H1 (cell line): ENCODE measurements around the gene KLF13. TPM values are rescaled to one million over a fixed set of nuclear protein-coding genes. Genes with fewer than 3 reads are reported as not detected.

Experiments
- CTCF ChIA-PET: fragments of 300-600 bp; sonication (Branson Sonifier 250); formaldehyde crosslinking; loops from one replicate; lab custom pipeline; 2021; ENCODE audit not compliant: partially characterized antibody; lab: Charles Lee
- POLR2A ChIA-PET: fragments of 300-600 bp; sonication (Branson Sonifier 250); formaldehyde crosslinking; loops from one replicate; lab custom pipeline; 2021; ENCODE audit warnings: inconsistent platforms; ENCODE audit not compliant: partially characterized antibody; lab: Charles Lee
- DNase-seq, 2 experiments: peaks; one replicate each; pipeline versions ENCODE4 v3.0.0 to v3.0.0-alpha.2; 2010 to 2022; ENCODE audit warnings: low spot score in 2 of 2, low read depth in 1 of 2, mixed read lengths in 1 of 2
- FAIRE-seq: peaks from 2 replicates; lab custom pipeline; 2011; peaks lifted over from hg19 to GRCh38; lab: Jason Lieb, UNC
- H2AFZ ChIP-seq: 2 replicates; pipeline ENCODE4 v1.8.1; 2012; ENCODE audit warnings: low read length, inconsistent platforms
- H2AK5ac ChIP-seq: 2 replicates; pipeline ENCODE4 v1.6.1; 2013; ENCODE audit warnings: low read depth, low read length
- H2BK120ac ChIP-seq: replicated peaks from 2 replicates; pipeline ENCODE3; 2013; ENCODE audit warnings: low read depth, low read length, inconsistent platforms
- H2BK12ac ChIP-seq: 2 replicates; pipeline ENCODE4 v1.6.1; 2013; ENCODE audit warnings: low read depth, low read length
- H2BK15ac ChIP-seq: 2 replicates; pipeline ENCODE4 v1.6.1; 2013; ENCODE audit warnings: low read length
- H2BK20ac ChIP-seq: 2 replicates; pipeline ENCODE4 v1.6.1; 2013; ENCODE audit warnings: low read length
- H2BK5ac ChIP-seq: 2 replicates; pipeline ENCODE4 v1.6.1; 2013; ENCODE audit warnings: low read depth, low read length
- H3K14ac ChIP-seq: 2 replicates; pipeline ENCODE4 v1.6.1; 2013; ENCODE audit warnings: inconsistent platforms; ENCODE audit not compliant: insufficient read length
- H3K18ac ChIP-seq: 2 replicates; pipeline ENCODE4 v1.6.1; 2013; ENCODE audit warnings: low read length; ENCODE audit errors: extremely low read depth
- H3K23ac ChIP-seq: 2 replicates; pipeline ENCODE4 v1.6.1; 2013; ENCODE audit warnings: inconsistent platforms; ENCODE audit not compliant: insufficient read length
- H3K23me2 ChIP-seq: 2 replicates; pipeline ENCODE4 v1.6.1; 2013; ENCODE audit warnings: low read depth, low read length
- H3K27ac ChIP-seq: 2 replicates; pipeline ENCODE4 v1.6.1; 2011; ENCODE audit warnings: low read depth, low read length, inconsistent platforms
- H3K27me3 ChIP-seq, 4 experiments: replicated peaks in 1 of 4; 1 replicate in 1 of 4; 2 replicates in 3 of 4; pipeline versions ENCODE4 v1.6.1 to v1.8.1; 2011 to 2013; ENCODE audit warnings: low read length in 3 of 4, mild to moderate bottlenecking in 3 of 4, inconsistent platforms in 2 of 4, mixed read lengths in 2 of 4, moderate library complexity in 1 of 4; ENCODE audit not compliant: control insufficient read depth in 3 of 4, insufficient read depth in 3 of 4; ENCODE audit errors: extremely low read depth in 1 of 4
- H3K36me3 ChIP-seq, 4 experiments: 2 replicates each; pipeline versions ENCODE4 v1.6.1 to v1.8.1; 2011 to 2013; ENCODE audit warnings: mild to moderate bottlenecking in 4 of 4, low read length in 3 of 4, moderate library complexity in 2 of 4, control low read depth in 1 of 4, inconsistent platforms in 1 of 4; ENCODE audit not compliant: insufficient read depth in 4 of 4, control insufficient read depth in 2 of 4
- H3K4ac ChIP-seq: replicated peaks from 2 replicates; pipeline ENCODE3; 2013; ENCODE audit warnings: low read length, low read depth, mixed read lengths, inconsistent platforms; ENCODE audit not compliant: insufficient read length
- H3K4me1 ChIP-seq, 4 experiments: replicated peaks in 1 of 4; 1 replicate in 1 of 4; 2 replicates in 3 of 4; pipeline versions ENCODE4 v1.6.1 to v1.8.1; 2011 to 2013; ENCODE audit warnings: low read length in 3 of 4, inconsistent platforms in 2 of 4, mixed read lengths in 1 of 4; ENCODE audit not compliant: insufficient read depth in 4 of 4, control insufficient read depth in 3 of 4
- H3K4me2 ChIP-seq, 2 experiments: 2 replicates each; pipeline versions ENCODE4 v1.6.1 to v1.8.1; 2011 to 2013; ENCODE audit warnings: low read depth in 2 of 2, low read length in 2 of 2, control low read depth in 1 of 2, inconsistent platforms in 1 of 2, mild to moderate bottlenecking in 1 of 2; ENCODE audit not compliant: insufficient read depth in 1 of 2
- H3K4me3 ChIP-seq, 4 experiments: fragments of 200-600, 300-600 bp in 1 of 4; sonication (generic), shearing (Covaris generic), sonication (Bioruptor Twin) in 1 of 4; 2 replicates each; pipeline versions ENCODE4 v1.5.1 to v1.8.1; 2011 to 2016; ENCODE audit warnings: low read length in 4 of 4, low read depth in 3 of 4, control low read depth in 2 of 4, inconsistent platforms in 2 of 4, mild to moderate bottlenecking in 2 of 4, mixed read lengths in 1 of 4, moderate library complexity in 1 of 4; ENCODE audit not compliant: insufficient read depth in 2 of 4; ENCODE audit errors: extremely low read depth in 1 of 4
- H3K56ac ChIP-seq: replicated peaks from 2 replicates; pipeline ENCODE3; 2013; ENCODE audit warnings: low read depth, mild to moderate bottlenecking, mixed read lengths, low read length, inconsistent platforms; ENCODE audit not compliant: insufficient read length
- H3K79me1 ChIP-seq: 2 replicates; pipeline ENCODE4 v1.6.1; 2013; ENCODE audit warnings: low read depth, low read length, control low read depth
- H3K79me2 ChIP-seq, 2 experiments: 2 replicates each; pipeline versions ENCODE4 v1.6.1 to v1.8.1; 2012 to 2013; ENCODE audit warnings: low read length in 2 of 2, mild to moderate bottlenecking in 2 of 2, inconsistent platforms in 1 of 2; ENCODE audit not compliant: insufficient read depth in 2 of 2, control insufficient read depth in 1 of 2
- H3K9ac ChIP-seq, 4 experiments: replicated peaks in 1 of 4; 1 replicate in 1 of 4; 2 replicates in 3 of 4; pipeline versions ENCODE4 v1.6.1 to v1.8.1; 2011 to 2013; ENCODE audit warnings: low read depth in 3 of 4, low read length in 3 of 4, control low read depth in 2 of 4, mild to moderate bottlenecking in 2 of 4, moderate library complexity in 2 of 4, inconsistent platforms in 1 of 4; ENCODE audit errors: extremely low read depth in 1 of 4
- H3K9me3 ChIP-seq, 2 experiments: 2 replicates each; pipeline versions ENCODE4 v1.6.1 to v1.8.1; 2012 to 2013; ENCODE audit warnings: mild to moderate bottlenecking in 2 of 2, moderate library complexity in 2 of 2, control low read depth in 1 of 2, inconsistent platforms in 1 of 2, low read depth in 1 of 2, low read length in 1 of 2, mixed read lengths in 1 of 2; ENCODE audit not compliant: insufficient read depth in 2 of 2
- H4K20me1 ChIP-seq, 2 experiments: replicated peaks in 1 of 2; 2 replicates each; pipeline versions ENCODE3 to v1.8.1; 2011 to 2013; ENCODE audit warnings: inconsistent platforms in 2 of 2, low read length in 2 of 2, mild to moderate bottlenecking in 1 of 2; ENCODE audit not compliant: insufficient read depth in 2 of 2, control insufficient read depth in 1 of 2
- H4K5ac ChIP-seq: 2 replicates; pipeline ENCODE4 v1.6.1; 2013; ENCODE audit warnings: low read length, low read depth, mixed read lengths, inconsistent platforms; ENCODE audit not compliant: insufficient read length
- H4K8ac ChIP-seq: 2 replicates; pipeline ENCODE4 v1.8.0; 2013; ENCODE audit warnings: mild to moderate bottlenecking, moderate library complexity, low read length, inconsistent platforms; ENCODE audit not compliant: insufficient read depth; ENCODE audit errors: extremely low read depth
- H4K91ac ChIP-seq: replicated peaks from 2 replicates; pipeline ENCODE3; 2013; ENCODE audit warnings: low read length, mixed read lengths, inconsistent platforms; ENCODE audit not compliant: insufficient read length
- ASH2L ChIP-seq: fragments of 200-600, 300-600 bp; sonication (generic); IDR thresholded peaks from one replicate; pipeline ENCODE4 v1.7.1; 2017; ENCODE audit warnings: low read length
- CTBP2 ChIP-seq: IDR thresholded peaks from 2 replicates; pipeline ENCODE4 v1.7.0; 2011; ENCODE audit warnings: borderline replicate concordance, mild to moderate bottlenecking, moderate library complexity, mixed read lengths, low read length; ENCODE audit not compliant: insufficient read depth, insufficient read length
- E2F6 ChIP-seq: IDR thresholded peaks from 2 replicates; pipeline ENCODE4 v1.6.1; 2012; ENCODE audit warnings: inconsistent platforms
- KDM5A ChIP-seq: fragments of 200-600 bp; IDR thresholded peaks from 2 replicates; pipeline ENCODE4 v1.7.1; 2012; ENCODE audit warnings: mild to moderate bottlenecking, low read length, inconsistent platforms, mixed read lengths
- NANOG ChIP-seq: IDR thresholded peaks from 2 replicates; pipeline ENCODE4 v1.6.1; 2011; ENCODE audit warnings: low read length, low read depth, mild to moderate bottlenecking, inconsistent platforms; ENCODE audit not compliant: insufficient read depth, poor library complexity, severe bottlenecking
- RBBP5 ChIP-seq: IDR thresholded peaks from 2 replicates; pipeline ENCODE4 v1.7.1; 2012; ENCODE audit warnings: low read depth, mild to moderate bottlenecking, inconsistent platforms, low read length, moderate library complexity, borderline replicate concordance
- SIN3A ChIP-seq, 2 experiments: IDR thresholded peaks in 1 of 2; conservative IDR thresholded peaks in 1 of 2; 2 replicates each; pipeline ENCODE4 v1.6.1; 2011 to 2012; ENCODE audit warnings: low read length in 2 of 2, improper control_type of control experiment in 1 of 2, low read depth in 1 of 2, mild to moderate bottlenecking in 1 of 2
- USF2 ChIP-seq: IDR thresholded peaks from 2 replicates; pipeline ENCODE4 v1.6.1; 2011; ENCODE audit warnings: low read length, improper control_type of control experiment
- WGBS, 2 experiments: shearing (Covaris generic) in 1 of 2; methylation state at CpG; one replicate each; pipeline versions ENCODE4 v1.1.6 to v1.1.7; 2013 to 2015; ENCODE audit warnings: low lambda C conversion rate in 2 of 2, mixed read lengths in 2 of 2, inconsistent platforms in 1 of 2, low coverage in 1 of 2, missing lambda C conversion rate in 1 of 2; ENCODE audit not compliant: insufficient replicate concordance in 2 of 2, insufficient coverage in 1 of 2, insufficient read length in 1 of 2; ENCODE audit errors: extremely low coverage in 1 of 2, missing lambda C conversion rate in 1 of 2; 5-methylcytosine and 5-hydroxymethylcytosine counted together
- polyA plus RNA-seq, 7 experiments: library from polyadenylated mRNA; depleted of rRNA in 3 of 7; stranded (reverse) in 5 of 7; unstranded in 2 of 7; fragments of >200 nt in 5 of 7; fragments of 200-250 nt in 2 of 7; gene quantifications; 1 replicate in 5 of 7; 2 replicates in 1 of 7; 4 replicates in 1 of 7; pipeline versions ENCODE4 v1.2.1 to v1.2.3, GENCODE V29; 2011 to 2013; ENCODE audit warnings: missing spikeins in 2 of 7, mixed read lengths in 2 of 7
- total RNA-seq: library from RNA; stranded (reverse); fragmentation: NEBNext Ultra II Directional; extraction: Animal tissue kit (Norgen Biotek cat#: 25700); gene quantifications from 2 replicates; pipeline ENCODE4 v1.2.1, GENCODE V29; 2021

Gene KLF13
- total and polyA plus RNA-seq, 2 of the 8 experiments (the other 6 are each of a cell fraction or from before 2014, with no cell fraction given): 18.3 to 33.4 TPM

- H3K4ac ChIP-seq: peak overlapping the region; percentile 18
- H3K27me3 ChIP-seq: peaks cover 0 to 2% (median 0%) of the 10 kb centered on the region in 4 experiments; a peak in 1 of 7 replicates
- H3K14ac ChIP-seq: no peak overlapping the region
- H3K9ac ChIP-seq: no peak overlapping the region
- H3K36me3 ChIP-seq: no peaks in the 10 kb centered on the region
- WGBS, 2 experiments: 86% methylated on average over 14 of the region's 14 CpGs; no CpG with 5 or more reads in 1 of the 2 experiments
- POLR2A ChIA-PET: interaction anchor here (0.5 to 1.1 kb wide), 2 partner anchors 44 to 167 kb away, joined by 3 read pairs; no protein-coding TSS in a partner anchor
- no peak overlapping the region for H4K5ac ChIP-seq
- H3K9me3 ChIP-seq: no peaks in the 10 kb centered on the region
- H2AK5ac ChIP-seq: peak overlapping the region; percentile 87
- H3K18ac ChIP-seq: peak overlapping the region; percentile 85; the same call in 1 of the 2 replicates
- peak overlapping the region; percentile 48; the same call in 1 of the 2 replicates for H2BK5ac ChIP-seq
- no peak for FAIRE-seq
- H3K23me2 ChIP-seq: no peaks in the 10 kb centered on the region
- peak overlapping the region; percentile 61 for H4K91ac ChIP-seq
- H3K27ac ChIP-seq: no peak overlapping the region
- H3K79me1 ChIP-seq: no peaks in the 10 kb centered on the region
- H2AFZ ChIP-seq: no peak overlapping the region
- H2BK12ac ChIP-seq: peak overlapping the region; percentile 88
- peak in 1 of 2 experiments; percentile 38 for DNase-seq
- H3K4me3 ChIP-seq: no peak overlapping the region
- CTCF ChIA-PET: interaction anchor here (0.7 to 2.6 kb wide), 12 partner anchors 9 to 131 kb away, joined by 3 to 13 read pairs (median 4); no protein-coding TSS in a partner anchor
- H2BK120ac ChIP-seq: no peak overlapping the region
- no peak overlapping the region; the same call in 1 of the 2 replicates for H4K8ac ChIP-seq
- no peaks in the 10 kb centered on the region for H4K20me1 ChIP-seq
- no peaks in the 10 kb centered on the region for H3K79me2 ChIP-seq
- H3K4me1 ChIP-seq: peaks cover 16 to 58% (median 48%) of the 10 kb centered on the region in 4 experiments
- no peak overlapping the region for H3K4me2 ChIP-seq
- H2BK15ac ChIP-seq: no peak overlapping the region; the same call in 1 of the 2 replicates
- H3K23ac ChIP-seq: no peak overlapping the region
- peak overlapping the region; percentile 82; the same call in 1 of the 2 replicates for H2BK20ac ChIP-seq
- no peak overlapping the region for H3K56ac ChIP-seq
- no peak for TF ChIP-seq USF2
- no peak for TF ChIP-seq RBBP5
- no peak for TF ChIP-seq NANOG
- no peak for TF ChIP-seq ASH2L
- TF ChIP-seq KDM5A: no peak
- TF ChIP-seq SIN3A (conservative IDR thresholded peaks at IDR 0.05 in 1 of 2, IDR thresholded peaks at IDR 0.05 in 1 of 2; ENCODE audit: low read depth in 1 of 2, low read length in 2 of 2): no peak
- TF ChIP-seq E2F6: no peak
- no peak for TF ChIP-seq CTBP2
Measured at GRCh38 chr15:31303726-31304648, 22.6 kb upstream of the KLF13 start.
